OCI-LY1 (cell line): ENCODE results near the gene SPINK2.

ENCODE experiments used
- EZH2 ChIP-seq: fragments of 200-600 bp; sonication (generic), shearing (Covaris generic); IDR thresholded peaks from 2 replicates; pipeline ENCODE4 v1.8.0; 2017; ENCODE audit warnings: borderline replicate concordance, mixed run types, mild to moderate bottlenecking, antibody characterized with exemption, low read length, moderate library complexity, mixed read lengths
- TF ChIP-seq, protein P1 (sequence below): fragments of 200-600 bp; sonication (generic), shearing (Covaris generic); IDR thresholded peaks from 2 replicates; pipeline ENCODE4 v1.5.1; 2017; ENCODE audit warnings: mild to moderate bottlenecking, antibody characterized with exemption, low read length, moderate library complexity, mixed read lengths

DNA sequence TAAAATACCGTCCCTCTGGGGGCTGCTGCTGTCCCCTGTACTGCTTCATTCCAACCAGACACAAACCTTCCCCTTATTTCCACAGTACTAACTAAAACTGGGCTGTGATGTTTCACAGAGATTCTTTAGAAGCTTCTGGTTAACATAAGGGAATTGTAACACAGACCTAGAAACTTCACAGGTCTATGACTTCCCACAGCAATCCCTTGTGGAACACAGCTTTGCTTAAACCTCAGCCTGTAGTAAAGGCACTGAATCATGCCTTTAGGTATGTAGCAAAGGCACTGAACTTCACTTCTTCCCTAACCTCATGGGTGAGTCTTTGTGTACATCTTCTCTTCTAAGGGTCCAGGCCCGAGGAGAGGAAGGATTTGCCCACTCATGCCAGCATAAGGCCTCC lies 49.4 kb downstream of the SPINK2 start:
- TF ChIP-seq, protein P1, sequence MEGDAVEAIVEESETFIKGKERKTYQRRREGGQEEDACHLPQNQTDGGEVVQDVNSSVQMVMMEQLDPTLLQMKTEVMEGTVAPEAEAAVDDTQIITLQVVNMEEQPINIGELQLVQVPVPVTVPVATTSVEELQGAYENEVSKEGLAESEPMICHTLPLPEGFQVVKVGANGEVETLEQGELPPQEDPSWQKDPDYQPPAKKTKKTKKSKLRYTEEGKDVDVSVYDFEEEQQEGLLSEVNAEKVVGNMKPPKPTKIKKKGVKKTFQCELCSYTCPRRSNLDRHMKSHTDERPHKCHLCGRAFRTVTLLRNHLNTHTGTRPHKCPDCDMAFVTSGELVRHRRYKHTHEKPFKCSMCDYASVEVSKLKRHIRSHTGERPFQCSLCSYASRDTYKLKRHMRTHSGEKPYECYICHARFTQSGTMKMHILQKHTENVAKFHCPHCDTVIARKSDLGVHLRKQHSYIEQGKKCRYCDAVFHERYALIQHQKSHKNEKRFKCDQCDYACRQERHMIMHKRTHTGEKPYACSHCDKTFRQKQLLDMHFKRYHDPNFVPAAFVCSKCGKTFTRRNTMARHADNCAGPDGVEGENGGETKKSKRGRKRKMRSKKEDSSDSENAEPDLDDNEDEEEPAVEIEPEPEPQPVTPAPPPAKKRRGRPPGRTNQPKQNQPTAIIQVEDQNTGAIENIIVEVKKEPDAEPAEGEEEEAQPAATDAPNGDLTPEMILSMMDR, result no peak
- no peak for TF ChIP-seq EZH2
